ENCODE measurements around the gene RAB20. TPM values are rescaled to one million over a fixed set of nuclear protein-coding genes. Genes with fewer than 3 reads are reported as not detected.

RAB20 gene
- total RNA-seq, 1 experiment from 2014 or later: 7.2 TPM

Other genes with a start within 250 kb of the RAB20 start
- 11.4 and 14.7 TPM in 2 replicates for gene NAXD, start 53.8 kb upstream of the RAB20 start, total RNA-seq (2014; rRNA removed; shearing (Covaris generic))
- 29.1 and 41.5 TPM in 2 replicates for gene CARS2, start 144.4 kb upstream of the RAB20 start, total RNA-seq (2014; rRNA removed; shearing (Covaris generic))
- 1.9 and 5.7 TPM in 2 replicates for gene ING1, start 152.0 kb upstream of the RAB20 start, total RNA-seq (2014; rRNA removed; shearing (Covaris generic))